Vagina (tissue), 2 donors: Measurements from ENCODE around the gene NAPSA.

Experiments
- CTCF ChIP-seq, 3 experiments: fragments of 450-650 bp in 2 of 3; fragments of 200-600 bp in 1 of 3; sonication (generic) in 1 of 3; IDR thresholded peaks; one replicate each; pipeline ENCODE4 v1.5.1; 2017 to 2019; ENCODE audit warnings: antibody characterized with exemption in 3 of 3, mild to moderate bottlenecking in 2 of 3, moderate library complexity in 2 of 3
- POLR2A ChIP-seq, 2 donors: fragments of 450-650 bp; IDR thresholded peaks; one replicate each; pipeline ENCODE4 v1.6.1; 2017; ENCODE audit warnings: antibody characterized with exemption in 2 of 2, mild to moderate bottlenecking in 2 of 2, moderate library complexity in 2 of 2

GRCh38 chr19:50376166-50377050 lies 11.0 kb upstream of the NAPSA start, which contains the start of gene NR1H2:
- TF ChIP-seq POLR2A (IDR thresholded peaks at IDR 0.05) (peak in 1 of 2 donors; percentile 59), CTCF (IDR thresholded peaks at IDR 0.05) (no peak)
